ENCODE results near the gene SEMA6B.

SEMA6B gene

DNA sequence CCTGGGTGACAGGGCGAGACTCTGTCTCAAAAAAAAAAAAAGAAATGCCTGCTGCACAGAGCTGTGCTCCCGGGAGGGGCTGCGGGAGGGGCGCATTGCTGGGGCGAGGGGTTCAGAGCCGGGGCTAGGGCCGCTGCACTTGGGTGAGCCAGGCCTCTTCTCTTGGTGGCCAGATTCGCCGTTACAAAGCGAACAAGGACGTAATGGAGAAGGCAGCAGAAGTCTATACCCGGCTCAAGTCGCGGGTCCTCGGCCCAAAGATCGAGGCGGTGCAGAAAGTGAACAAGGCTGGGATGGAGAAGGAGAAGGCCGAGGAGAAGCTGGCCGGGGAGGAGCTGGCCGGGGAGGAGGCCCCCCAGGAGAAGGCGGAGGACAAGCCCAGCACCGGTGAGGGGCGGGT is 60.2 kb downstream of the SEMA6B start:
- no peak overlapping the region for H3K4me3 ChIP-seq (ENCODE audit: low read depth in 1 of 2, low read length in 1 of 2)
- no peaks in the 10 kb centered on the region for H3K4me1 ChIP-seq (ENCODE audit: control insufficient read depth in 1 of 2, insufficient read depth in 1 of 2, low read depth in 1 of 2, low read length in 1 of 2)
- H3K9me3 ChIP-seq = no peaks in the 10 kb centered on the region
- H3K27ac ChIP-seq = no peak overlapping the region
- H3K27me3 ChIP-seq = no peaks in the 10 kb centered on the region
- peaks cover 94% of the 10 kb centered on the region for H3K36me3 ChIP-seq
- TF ChIP-seq, protein P1, sequence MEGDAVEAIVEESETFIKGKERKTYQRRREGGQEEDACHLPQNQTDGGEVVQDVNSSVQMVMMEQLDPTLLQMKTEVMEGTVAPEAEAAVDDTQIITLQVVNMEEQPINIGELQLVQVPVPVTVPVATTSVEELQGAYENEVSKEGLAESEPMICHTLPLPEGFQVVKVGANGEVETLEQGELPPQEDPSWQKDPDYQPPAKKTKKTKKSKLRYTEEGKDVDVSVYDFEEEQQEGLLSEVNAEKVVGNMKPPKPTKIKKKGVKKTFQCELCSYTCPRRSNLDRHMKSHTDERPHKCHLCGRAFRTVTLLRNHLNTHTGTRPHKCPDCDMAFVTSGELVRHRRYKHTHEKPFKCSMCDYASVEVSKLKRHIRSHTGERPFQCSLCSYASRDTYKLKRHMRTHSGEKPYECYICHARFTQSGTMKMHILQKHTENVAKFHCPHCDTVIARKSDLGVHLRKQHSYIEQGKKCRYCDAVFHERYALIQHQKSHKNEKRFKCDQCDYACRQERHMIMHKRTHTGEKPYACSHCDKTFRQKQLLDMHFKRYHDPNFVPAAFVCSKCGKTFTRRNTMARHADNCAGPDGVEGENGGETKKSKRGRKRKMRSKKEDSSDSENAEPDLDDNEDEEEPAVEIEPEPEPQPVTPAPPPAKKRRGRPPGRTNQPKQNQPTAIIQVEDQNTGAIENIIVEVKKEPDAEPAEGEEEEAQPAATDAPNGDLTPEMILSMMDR (IDR thresholded peaks at IDR 0.05) = no peak

GRCh38 chr19:4498694-4499093 is 60.8 kb downstream of the SEMA6B start:
- H3K36me3 ChIP-seq = peaks cover 94% of the 10 kb centered on the region
- TF ChIP-seq, protein P1 (IDR thresholded peaks at IDR 0.05) = no peak
- H3K27me3 ChIP-seq = no peaks in the 10 kb centered on the region
- no peaks in the 10 kb centered on the region for H3K4me1 ChIP-seq (ENCODE audit: control insufficient read depth in 1 of 2, insufficient read depth in 1 of 2, low read depth in 1 of 2, low read length in 1 of 2)
- no peak overlapping the region for H3K27ac ChIP-seq
- H3K9me3 ChIP-seq = no peaks in the 10 kb centered on the region
- no peak overlapping the region for H3K4me3 ChIP-seq (ENCODE audit: low read depth in 1 of 2, low read length in 1 of 2)

DNA sequence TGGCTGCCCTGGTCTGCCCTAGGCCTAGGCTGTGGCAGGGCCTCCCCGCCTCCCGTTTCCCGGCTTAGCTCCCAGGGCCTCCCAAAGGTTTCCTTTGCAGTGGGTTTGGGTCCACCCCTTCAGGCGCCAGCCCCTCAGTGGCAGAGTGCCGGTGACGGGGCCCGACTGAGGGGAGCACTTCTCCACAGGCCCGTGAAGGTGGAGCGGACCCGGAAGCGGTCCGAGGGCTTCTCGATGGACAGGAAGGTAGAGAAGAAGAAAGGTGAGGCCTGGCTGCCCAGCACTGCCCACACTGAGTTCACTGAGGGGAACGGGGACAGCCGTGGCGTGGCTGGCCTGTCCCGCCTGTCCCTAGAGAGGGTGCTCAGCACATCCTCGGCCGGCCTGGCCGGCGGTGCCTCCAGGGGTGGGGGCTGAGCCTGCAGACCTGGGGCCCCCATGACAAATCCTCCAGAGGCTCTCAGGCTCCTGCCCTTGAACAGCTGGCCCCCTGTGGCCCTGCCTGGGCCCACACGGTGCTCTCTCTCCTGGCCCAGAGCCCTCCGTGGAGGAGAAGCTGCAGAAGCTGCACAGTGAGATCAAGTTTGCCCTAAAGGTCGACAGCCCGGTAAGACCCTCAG is 61.6 kb downstream of the SEMA6B start:
- Histone ChIP-seq H3K27ac (no peak overlapping the region), H3K9me3 (no peaks in the 10 kb centered on the region), H3K4me1 (ENCODE audit: control insufficient read depth in 1 of 2, insufficient read depth in 1 of 2, low read depth in 1 of 2, low read length in 1 of 2) (no peaks in the 10 kb centered on the region), H3K27me3 (no peaks in the 10 kb centered on the region), H3K36me3 (peaks cover 93% of the 10 kb centered on the region), H3K4me3 (ENCODE audit: low read depth in 1 of 2, low read length in 1 of 2) (no peak overlapping the region)
- TF ChIP-seq, protein P1 (IDR thresholded peaks at IDR 0.05) = no peak

DNA sequence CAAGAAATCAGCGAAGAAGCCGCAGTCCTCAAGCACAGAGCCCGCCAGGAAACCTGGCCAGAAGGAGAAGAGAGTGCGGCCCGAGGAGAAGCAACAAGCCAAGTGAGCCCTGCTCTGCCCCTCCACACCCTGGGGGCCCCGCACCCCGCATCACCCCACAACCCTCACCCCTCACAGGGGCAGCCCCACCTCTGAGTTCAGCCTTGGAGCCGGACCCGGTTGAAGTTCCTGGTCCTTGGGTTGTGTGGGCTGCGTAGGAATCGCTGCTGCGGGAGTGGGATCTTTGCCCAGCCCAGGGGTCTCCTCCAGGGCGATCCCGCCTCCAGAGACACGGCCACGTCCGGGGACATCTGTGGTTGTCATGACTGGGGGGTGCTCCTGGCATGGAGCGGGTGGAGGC is 63.2 kb downstream of the SEMA6B start:
- TF ChIP-seq, protein P1 (IDR thresholded peaks at IDR 0.05) = no peak
- H3K36me3 ChIP-seq = peaks cover 87% of the 10 kb centered on the region
- H3K4me1 ChIP-seq (ENCODE audit: control insufficient read depth in 1 of 2, insufficient read depth in 1 of 2, low read depth in 1 of 2, low read length in 1 of 2) = no peaks in the 10 kb centered on the region

DNA sequence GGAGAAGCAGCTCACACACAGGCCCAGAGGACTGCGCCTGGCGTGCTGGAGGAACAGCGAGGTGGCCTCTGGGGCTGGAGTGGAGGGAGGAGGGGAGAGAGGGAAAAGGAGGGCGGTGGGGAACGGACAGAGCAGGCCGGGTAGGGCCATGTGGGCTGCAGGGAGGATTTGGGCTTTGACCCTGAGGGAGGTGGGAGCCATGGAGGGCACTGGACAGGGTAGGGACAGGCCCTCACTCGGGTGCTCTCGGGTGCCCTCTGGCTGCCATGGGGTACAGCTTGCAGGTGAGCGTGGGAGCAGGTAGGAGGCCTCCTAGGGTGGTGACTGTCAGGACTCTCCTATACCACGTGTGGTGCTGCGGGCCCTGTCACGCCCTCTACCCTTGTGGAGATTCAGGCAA is 64.0 kb downstream of the SEMA6B start:
- Histone ChIP-seq H3K4me1 (ENCODE audit: control insufficient read depth in 1 of 2, insufficient read depth in 1 of 2, low read depth in 1 of 2, low read length in 1 of 2) (no peaks in the 10 kb centered on the region), H3K36me3 (peaks cover 80% of the 10 kb centered on the region), H3K4me3 (ENCODE audit: low read depth in 1 of 2, low read length in 1 of 2) (no peak overlapping the region), H3K27ac (no peak overlapping the region), H3K9me3 (no peaks in the 10 kb centered on the region), H3K27me3 (no peaks in the 10 kb centered on the region)
- TF ChIP-seq, protein P1 (IDR thresholded peaks at IDR 0.05) = no peak

More for the DNA sequence above, 63.2 kb downstream of the SEMA6B start:
- Histone ChIP-seq H3K27ac (no peak overlapping the region), H3K9me3 (no peaks in the 10 kb centered on the region), H3K27me3 (no peaks in the 10 kb centered on the region), H3K4me3 (ENCODE audit: low read depth in 1 of 2, low read length in 1 of 2) (no peak overlapping the region)
